Measurements from ENCODE around the gene FAM180A. TPM values are rescaled to one million over a fixed set of nuclear protein-coding genes. Genes with fewer than 3 reads are reported as not detected.
"Not testable (repeated sequence)": the region's sequence is repeated elsewhere in the genome, so short reads cannot be mapped to it uniquely, and the experiment has no call there.

FAM180A gene
- total RNA-seq, 2 experiments from 2014 or later = not detected

- Mint-ChIP-seq H3K27me3 (peaks cover 5% of the 10 kb centered on the region), H3K27ac (no peak overlapping the region), H3K9me3 (no peaks in the 10 kb centered on the region), H3K4me1 (ENCODE audit: low read depth) (no peaks in the 10 kb centered on the region), H3K4me3 (no peak overlapping the region), H3K36me3 (no peaks in the 10 kb centered on the region)
- no peak for DNase-seq
- ChIA-PET POLR2A (no interaction called here), CTCF (no interaction called here)
- intact Hi-C loops (cut with micrococcal nuclease) = no loop called here
These were observed 35.4 kb upstream of the FAM180A start for GRCh38 chr7:135784013-135784412.

GRCh38 chr7:135782801-135783200 lies 34.2 kb upstream of the FAM180A start:
- no peak overlapping the region for H3K4me3 Mint-ChIP-seq
- CTCF ChIA-PET = no interaction called here

GRCh38 chr7:135782377-135782776 lies 33.8 kb upstream of the FAM180A start:
- no peak overlapping the region for H3K27ac Mint-ChIP-seq
- H3K36me3 Mint-ChIP-seq = no peaks in the 10 kb centered on the region
- POLR2A ChIA-PET = no interaction called here
- no peak for DNase-seq
- no peak overlapping the region for H3K4me3 Mint-ChIP-seq
- no peaks in the 10 kb centered on the region for H3K4me1 Mint-ChIP-seq (ENCODE audit: low read depth)
- CTCF ChIA-PET = no interaction called here
- peaks cover 21% of the 10 kb centered on the region for H3K27me3 Mint-ChIP-seq
- intact Hi-C loops (cut with micrococcal nuclease) = no loop called here
- H3K9me3 Mint-ChIP-seq = peaks cover 6% of the 10 kb centered on the region

More at GRCh38 chr7:135782801-135783200, 34.2 kb upstream of the FAM180A start:
- H3K27me3 Mint-ChIP-seq = peaks cover 17% of the 10 kb centered on the region
- no peaks in the 10 kb centered on the region for H3K4me1 Mint-ChIP-seq (ENCODE audit: low read depth)
- no peaks in the 10 kb centered on the region for H3K36me3 Mint-ChIP-seq
- H3K9me3 Mint-ChIP-seq = peaks cover 6% of the 10 kb centered on the region
- POLR2A ChIA-PET = no interaction called here
- no peak overlapping the region for H3K27ac Mint-ChIP-seq
- no peak for DNase-seq
- intact Hi-C loops (cut with micrococcal nuclease) = no loop called here

GRCh38 chr7:135777626-135778398 lies 29.2 kb upstream of the FAM180A start:
- DNase-seq = no peak
- Mint-ChIP-seq H3K4me1 (ENCODE audit: low read depth) (no peaks in the 10 kb centered on the region), H3K27ac (no peak overlapping the region), H3K27me3 (peaks cover 16% of the 10 kb centered on the region), H3K36me3 (no peaks in the 10 kb centered on the region), H3K9me3 (peaks cover 6% of the 10 kb centered on the region), H3K4me3 (no peak overlapping the region)
- intact Hi-C loops (cut with micrococcal nuclease) = no loop called here
- ChIA-PET CTCF (interaction anchor here (1.1 kb wide), 1 partner anchor 232 kb away, joined by 4 read pairs; no protein-coding TSS in a partner anchor), POLR2A (no interaction called here)

GRCh38 chr7:135775915-135776314 lies 27.3 kb upstream of the FAM180A start:
- POLR2A ChIA-PET; H3K27ac Mint-ChIP-seq; DNase-seq; H3K9me3 Mint-ChIP-seq; H3K4me1 Mint-ChIP-seq (ENCODE audit: low read depth); H3K4me3 Mint-ChIP-seq; CTCF ChIA-PET; H3K36me3 Mint-ChIP-seq; intact Hi-C loops (cut with micrococcal nuclease): not testable (repeated sequence)
- H3K27me3 Mint-ChIP-seq = peaks cover 16% of the 10 kb centered on the region

- CTCF ChIA-PET = interaction anchor here (0.6 kb wide), 1 partner anchor 1674 kb away, joined by 3 read pairs; no protein-coding TSS in a partner anchor
- Mint-ChIP-seq H3K9me3 (peaks cover 6% of the 10 kb centered on the region), H3K27ac (no peak overlapping the region), H3K4me3 (no peak overlapping the region), H3K27me3 (peaks cover 16% of the 10 kb centered on the region), H3K36me3 (no peaks in the 10 kb centered on the region), H3K4me1 (ENCODE audit: low read depth) (no peaks in the 10 kb centered on the region)
- POLR2A ChIA-PET = no interaction called here
- intact Hi-C loops (cut with micrococcal nuclease) = no loop called here
- DNase-seq = no peak
These were observed 26.6 kb upstream of the FAM180A start for GRCh38 chr7:135775230-135775629.

GRCh38 chr7:135774284-135774683 lies 25.7 kb upstream of the FAM180A start:
- no peaks in the 10 kb centered on the region for H3K36me3 Mint-ChIP-seq
- H3K27me3 Mint-ChIP-seq = peaks cover 16% of the 10 kb centered on the region
- peaks cover 6% of the 10 kb centered on the region for H3K9me3 Mint-ChIP-seq
- no peak for DNase-seq
- intact Hi-C loops (cut with micrococcal nuclease) = no loop called here
- H3K4me3 Mint-ChIP-seq = no peak overlapping the region
- no peaks in the 10 kb centered on the region for H3K4me1 Mint-ChIP-seq (ENCODE audit: low read depth)
- no peak overlapping the region for H3K27ac Mint-ChIP-seq
- CTCF ChIA-PET = no interaction called here
- POLR2A ChIA-PET = no interaction called here

- peaks cover 6% of the 10 kb centered on the region for H3K9me3 Mint-ChIP-seq
- ChIA-PET CTCF (no interaction called here), POLR2A (no interaction called here)
- intact Hi-C loops (cut with micrococcal nuclease) = no loop called here
- H3K27ac Mint-ChIP-seq = no peak overlapping the region
- H3K4me1 Mint-ChIP-seq (ENCODE audit: low read depth) = no peaks in the 10 kb centered on the region
- H3K4me3 Mint-ChIP-seq = no peak overlapping the region
- no peak for DNase-seq
- no peaks in the 10 kb centered on the region for H3K36me3 Mint-ChIP-seq
- H3K27me3 Mint-ChIP-seq = peaks cover 15% of the 10 kb centered on the region
These were observed 24.9 kb upstream of the FAM180A start for GRCh38 chr7:135773464-135773863.

- no peaks in the 10 kb centered on the region for H3K9me3 Mint-ChIP-seq
- no peaks in the 10 kb centered on the region for H3K4me1 Mint-ChIP-seq (ENCODE audit: low read depth)
- H3K4me3 Mint-ChIP-seq = no peak overlapping the region
- POLR2A ChIA-PET = no interaction called here
- H3K27ac Mint-ChIP-seq = no peak overlapping the region
- H3K36me3 Mint-ChIP-seq = no peaks in the 10 kb centered on the region
- peaks cover 12% of the 10 kb centered on the region for H3K27me3 Mint-ChIP-seq
- intact Hi-C loops (cut with micrococcal nuclease) = no loop called here
- CTCF ChIA-PET = no interaction called here
- no peak for DNase-seq
These were observed 24.1 kb upstream of the FAM180A start for GRCh38 chr7:135772639-135773222.

- peaks cover 9% of the 10 kb centered on the region for H3K27me3 Mint-ChIP-seq
- no peak for DNase-seq
- no peak overlapping the region for H3K27ac Mint-ChIP-seq
- intact Hi-C loops (cut with micrococcal nuclease) = no loop called here
- no peaks in the 10 kb centered on the region for H3K9me3 Mint-ChIP-seq
- ChIA-PET CTCF (interaction anchor here (1.8 kb wide), 1 partner anchor 61 kb away, joined by 4 read pairs; no protein-coding TSS in a partner anchor), POLR2A (no interaction called here)
- H3K4me1 Mint-ChIP-seq (ENCODE audit: low read depth) = no peaks in the 10 kb centered on the region
- no peak overlapping the region for H3K4me3 Mint-ChIP-seq
- H3K36me3 Mint-ChIP-seq = no peaks in the 10 kb centered on the region
These were observed 23.5 kb upstream of the FAM180A start for GRCh38 chr7:135771961-135772638.

- H3K4me1 Mint-ChIP-seq (ENCODE audit: low read depth) = no peaks in the 10 kb centered on the region
- DNase-seq = no peak
- CTCF ChIA-PET = interaction anchor here (1.8 kb wide), 1 partner anchor 60 kb away, joined by 4 read pairs; no protein-coding TSS in a partner anchor
- H3K36me3 Mint-ChIP-seq = no peaks in the 10 kb centered on the region
- H3K27me3 Mint-ChIP-seq = peaks cover 15% of the 10 kb centered on the region
- POLR2A ChIA-PET = no interaction called here
- no peak overlapping the region for H3K4me3 Mint-ChIP-seq
- no peaks in the 10 kb centered on the region for H3K9me3 Mint-ChIP-seq
- H3K27ac Mint-ChIP-seq = no peak overlapping the region
- intact Hi-C loops (cut with micrococcal nuclease) = no loop called here
These were observed 22.4 kb upstream of the FAM180A start for GRCh38 chr7:135771051-135771450.

GRCh38 chr7:135770139-135770710 lies 21.6 kb upstream of the FAM180A start:
- ChIA-PET CTCF (interaction anchor here (1.8 kb wide), 1 partner anchor 59 kb away, joined by 4 read pairs; no protein-coding TSS in a partner anchor), POLR2A (no interaction called here)
- H3K27me3 Mint-ChIP-seq = peaks cover 17% of the 10 kb centered on the region
- H3K27ac Mint-ChIP-seq = no peak overlapping the region
- no peaks in the 10 kb centered on the region for H3K4me1 Mint-ChIP-seq (ENCODE audit: low read depth)
- intact Hi-C loops (cut with micrococcal nuclease) = no loop called here
- no peaks in the 10 kb centered on the region for H3K9me3 Mint-ChIP-seq
- H3K36me3 Mint-ChIP-seq = no peaks in the 10 kb centered on the region
- no peak overlapping the region for H3K4me3 Mint-ChIP-seq
- no peak for DNase-seq
